Aortic smooth muscle cell (primary cell): Measurements from ENCODE around the gene C4orf50. TPM values are rescaled to one million over a fixed set of nuclear protein-coding genes. Genes with fewer than 3 reads are reported as not detected.

Experiments used
- total RNA-seq: library from RNA; depleted of rRNA; stranded (reverse); fragments of >200 nt; gene quantifications from 2 replicates; pipeline ENCODE4 v1.2.3, GENCODE V29; 2014

Gene C4orf50
- total RNA-seq, result not detected in 2 replicates

GRCh38 chr4:6018331-6018730 is at the start of gene C4orf50:
Gene C4orf50, minus strand, starts transcription at chr4:6018431.

GRCh38 chr4:5893004-5893580 is 125.1 kb downstream of the C4orf50 start, which contains the start of gene CRMP1:
Gene CRMP1, minus strand, starts transcription at chr4:5893086. Its CDS starts 117 bp downstream, at chr4:5892969.

Other genes with a start within 250 kb of the C4orf50 start
- 0.06 and 0.13 TPM in 2 replicates for gene CRMP1, start 125.3 kb downstream of the C4orf50 start, total RNA-seq
- not detected in 2 replicates for gene JAKMIP1, start 182.1 kb upstream of the C4orf50 start, total RNA-seq